OCI-LY7 (cell line): ENCODE data around the gene DRGX. TPM values are rescaled to one million over a fixed set of nuclear protein-coding genes. Genes with fewer than 3 reads are reported as not detected.

Source experiments
- BruUV-seq: library from RNA; stranded (reverse); fragments of 400-500 nt; replicated peaks from 2 replicates; lab custom pipeline; 2021; lab: Mats Ljungman, UMichigan
- CTCF ChIA-PET: fragments of 300-600 bp; sonication (Branson Sonifier 250); formaldehyde crosslinking; loops from one replicate; lab custom pipeline; 2022; ENCODE audit warnings: antibody characterized with exemption; ENCODE audit not compliant: unreplicated experiment; lab: Charles Lee
- POLR2A ChIA-PET: fragments of 300-600 bp; sonication (Branson Sonifier 250); formaldehyde crosslinking; loops from one replicate; lab custom pipeline; 2022; ENCODE audit warnings: antibody characterized with exemption; lab: Charles Lee
- DNase-seq: peaks from one replicate; pipeline ENCODE4 v3.0.0-alpha.2; 2015; ENCODE audit warnings: low spot score
- H2AFZ ChIP-seq: fragments of 200-600 bp; sonication (generic), shearing (Covaris generic); 2 replicates; pipeline ENCODE4 v1.6.1; 2014; ENCODE audit warnings: mild to moderate bottlenecking, antibody characterized with exemption, low read length, moderate library complexity
- H3K27ac ChIP-seq: fragments of 200-600 bp; sonication (generic); 2 replicates; pipeline ENCODE4 v1.5.1; 2014; ENCODE audit warnings: mixed run types, low read depth, mild to moderate bottlenecking, moderate library complexity, low read length, inconsistent platforms; ENCODE audit not compliant: poor library complexity, severe bottlenecking
- H3K36me3 ChIP-seq: fragments of 200-600 bp; sonication (generic); 2 replicates; pipeline ENCODE4 v1.6.1; 2014; ENCODE audit warnings: mild to moderate bottlenecking, antibody characterized with exemption, low read length, moderate library complexity, mixed read lengths; ENCODE audit not compliant: insufficient read depth
- H3K4me1 ChIP-seq: fragments of 200-600 bp; sonication (generic); 2 replicates; pipeline ENCODE4 v1.5.1; 2014; ENCODE audit warnings: mild to moderate bottlenecking, low read length; ENCODE audit not compliant: insufficient read depth, poor library complexity, severe bottlenecking
- H3K4me2 ChIP-seq: fragments of 200-600 bp; sonication (generic); 2 replicates; pipeline ENCODE4 v1.6.1; 2014; ENCODE audit warnings: mild to moderate bottlenecking, low read length
- H3K4me3 ChIP-seq: fragments of 200-600 bp; sonication (generic); 2 replicates; pipeline ENCODE4 v1.5.1; 2014; ENCODE audit warnings: mild to moderate bottlenecking, low read depth, low read length; ENCODE audit not compliant: poor library complexity, severe bottlenecking
- H3K79me2 ChIP-seq: fragments of 200-600 bp; sonication (generic); 2 replicates; pipeline ENCODE4 v1.6.1; 2016; ENCODE audit warnings: low read depth, mild to moderate bottlenecking, low read length, moderate library complexity, mixed read lengths; ENCODE audit not compliant: insufficient read depth
- H3K9me2 ChIP-seq: fragments of 200-600 bp; sonication (generic); 2 replicates; pipeline ENCODE4 v1.6.1; 2016; ENCODE audit warnings: mild to moderate bottlenecking, low read length, mixed read lengths; ENCODE audit not compliant: insufficient read depth
- H3K9me3 ChIP-seq: fragments of 200-600 bp; sonication (generic); 2 replicates; pipeline ENCODE4 v1.6.1; 2014; ENCODE audit warnings: mild to moderate bottlenecking, mixed run types, low read length, mixed read lengths
- H4K20me1 ChIP-seq: fragments of 200-600 bp; sonication (generic); 2 replicates; pipeline ENCODE4 v1.6.1; 2014; ENCODE audit warnings: mild to moderate bottlenecking, antibody characterized with exemption, low read length, moderate library complexity, mixed read lengths; ENCODE audit not compliant: insufficient read depth
- CTCF ChIP-seq: fragments of 200-600 bp; sonication (generic); conservative IDR thresholded peaks from 2 replicates; pipeline ENCODE4 v1.5.1; 2014; ENCODE audit warnings: mild to moderate bottlenecking, antibody characterized with exemption, low read length, moderate library complexity, mixed read lengths
- EZH2phosphoT487 ChIP-seq: fragments of 200-600 bp; sonication (generic); IDR thresholded peaks from 2 replicates; pipeline ENCODE4 v1.6.1; 2018; ENCODE audit warnings: low read depth, borderline replicate concordance, mild to moderate bottlenecking, mixed run types, antibody characterized with exemption, low read length, moderate library complexity, mixed read lengths
- intact Hi-C: fragments of 100-400 bp; cut with micrococcal nuclease; formaldehyde crosslinking; loops from one replicate; pipeline ENCODE4 v1.10.0; 2022; ENCODE audit not compliant: unreplicated experiment
- total RNA-seq, 2 experiments: library from RNA; depleted of rRNA in 1 of 2; stranded (reverse); fragments of >200 nt in 1 of 2; shearing (Covaris generic) in 1 of 2; gene quantifications; 2 replicates each; pipeline ENCODE4 v1.2.3, GENCODE V29; 2014 to 2022

DRGX gene
- total RNA-seq, 2 experiments from 2014 or later, result not detected

- Histone ChIP-seq H3K9me2 (no peaks in the 10 kb centered on the region), H2AFZ (peak overlapping the region; percentile 75), H3K4me1 (no peaks in the 10 kb centered on the region), H3K4me3 (no peak overlapping the region), H3K36me3 (no peaks in the 10 kb centered on the region), H3K9me3 (no peaks in the 10 kb centered on the region), H3K27ac (no peak overlapping the region), H4K20me1 (no peaks in the 10 kb centered on the region), H3K79me2 (no peaks in the 10 kb centered on the region), H3K4me2 (no peak overlapping the region)
- DNase-seq, result no peak
- ChIA-PET POLR2A (no interaction called here), CTCF (no interaction called here)
- intact Hi-C loops, result no loop called here
- TF ChIP-seq CTCF, result no peak
- no peak for TF ChIP-seq EZH2phosphoT487
- BruUV-seq, result no TSS peak
Observed at GRCh38 chr10:49334964-49335363, 60.9 kb downstream of the DRGX start.

- Histone ChIP-seq H3K4me3 (no peak overlapping the region), H2AFZ (no peak overlapping the region), H4K20me1 (no peaks in the 10 kb centered on the region), H3K9me3 (no peaks in the 10 kb centered on the region), H3K79me2 (no peaks in the 10 kb centered on the region), H3K27ac (no peak overlapping the region), H3K36me3 (no peaks in the 10 kb centered on the region), H3K4me1 (no peaks in the 10 kb centered on the region), H3K9me2 (no peaks in the 10 kb centered on the region), H3K4me2 (no peak overlapping the region)
- CTCF ChIA-PET, result no interaction called here
- POLR2A ChIA-PET, result no interaction called here
- no peak for DNase-seq
- intact Hi-C loops, result no loop called here
- no TSS peak for BruUV-seq
- no peak for TF ChIP-seq CTCF
- TF ChIP-seq EZH2phosphoT487, result no peak
Observed at GRCh38 chr10:49333192-49333591, 62.7 kb downstream of the DRGX start.

- Histone ChIP-seq H3K79me2 (no peaks in the 10 kb centered on the region), H3K27ac (no peak overlapping the region), H4K20me1 (no peaks in the 10 kb centered on the region), H3K9me2 (no peaks in the 10 kb centered on the region), H3K4me3 (no peak overlapping the region), H3K9me3 (no peaks in the 10 kb centered on the region), H3K4me2 (no peak overlapping the region), H3K36me3 (no peaks in the 10 kb centered on the region), H2AFZ (no peak overlapping the region), H3K4me1 (no peaks in the 10 kb centered on the region)
- BruUV-seq, result no TSS peak
- no peak for DNase-seq
- TF ChIP-seq CTCF (no peak), EZH2phosphoT487 (no peak)
- ChIA-PET POLR2A (no interaction called here), CTCF (no interaction called here)
- intact Hi-C loops, result no loop called here
Observed at GRCh38 chr10:49332768-49333167, 63.1 kb downstream of the DRGX start.
